GM12878 (cell line): ENCODE measurements around the gene FZD8. TPM values are rescaled to one million over a fixed set of nuclear protein-coding genes. Genes with fewer than 3 reads are reported as not detected.

Source experiments
- ATAC-seq: fragments of 200-7000 bp; cut with Tn5 transposase; 3 replicates; pipeline ENCODE4 v1.9.1; 2020; ENCODE audit warnings: mild to moderate bottlenecking, moderate library complexity
- BruUV-seq: library from RNA; stranded (reverse); fragments of 400-500 nt; replicated peaks from 2 replicates; lab custom pipeline; 2021; lab: Mats Ljungman, UMichigan
- CTCF ChIA-PET: fragments of 300-600 bp; sonication (Branson Sonifier 250); formaldehyde crosslinking; extraction: SDS; loops from one replicate; lab custom pipeline; 2021; ENCODE audit warnings: inconsistent platforms; lab: Yijun Ruan, JAX
- POLR2A ChIA-PET: fragments of 350-600 bp; formaldehyde crosslinking; extraction: SDS; loops from one replicate; lab custom pipeline; 2021; ENCODE audit warnings: inconsistent platforms; lab: Charles Lee
- RAD21 ChIA-PET: fragments of 300-600 bp; sonication (Branson Sonifier 250); formaldehyde crosslinking; loops from one replicate; lab custom pipeline; 2023; ENCODE audit warnings: antibody characterized with exemption; ENCODE audit not compliant: unreplicated experiment; lab: Charles Lee
- SMC1A ChIA-PET: fragments of 300-600 bp; sonication (Branson Sonifier 250); formaldehyde crosslinking; loops from one replicate; lab custom pipeline; 2023; ENCODE audit not compliant: unreplicated experiment, uncharacterized antibody; lab: Charles Lee
- DNase-seq: peaks from one replicate; pipeline ENCODE4 v3.0.0-alpha.2; 2011; ENCODE audit warnings: low read depth, low spot score
- FAIRE-seq: peaks from 3 replicates; lab custom pipeline; 2011; peaks lifted over from hg19 to GRCh38; lab: Jason Lieb, UNC
- H2AFZ ChIP-seq: 2 replicates; pipeline ENCODE4 v1.6.0; 2011; ENCODE audit warnings: low read depth, low read length, control low read depth; ENCODE audit not compliant: control insufficient read depth
- H3K27ac ChIP-seq: 2 replicates; pipeline ENCODE4 v1.5.1; 2011; ENCODE audit warnings: control low read depth; ENCODE audit not compliant: control insufficient read depth, insufficient read depth
- H3K27me3 ChIP-seq, 2 experiments: replicated peaks in 1 of 2; 2 replicates each; pipeline versions ENCODE4 v1.6.0 to v1.6.1; 2011; ENCODE audit warnings: low read length in 1 of 2; ENCODE audit not compliant: control insufficient read depth in 2 of 2, insufficient read depth in 2 of 2
- H3K36me3 ChIP-seq, 2 experiments: 2 replicates each; pipeline ENCODE4 v1.5.1; 2011; ENCODE audit warnings: low read length in 1 of 2; ENCODE audit not compliant: control insufficient read depth in 2 of 2, insufficient read depth in 2 of 2
- H3K4me1 ChIP-seq: 2 replicates; pipeline ENCODE4 v1.6.1; 2011; ENCODE audit warnings: mild to moderate bottlenecking, low read length, moderate library complexity, mixed read lengths; ENCODE audit not compliant: control insufficient read depth, insufficient read depth
- H3K4me2 ChIP-seq: 2 replicates; pipeline ENCODE4 v1.6.0; 2011; ENCODE audit warnings: control low read depth; ENCODE audit not compliant: control insufficient read depth, insufficient read depth
- H3K4me3 ChIP-seq: fragments of 200-600 bp; sonication (generic); 2 replicates; pipeline ENCODE4 v1.5.1; 2016
- H3K79me2 ChIP-seq: 2 replicates; pipeline ENCODE4 v1.6.0; 2011; ENCODE audit warnings: low read length; ENCODE audit not compliant: control insufficient read depth, insufficient read depth
- H3K9ac ChIP-seq: 2 replicates; pipeline ENCODE4 v1.8.0; 2011; ENCODE audit warnings: low read length, control low read depth, mixed read lengths; ENCODE audit not compliant: control insufficient read depth, insufficient read depth
- H3K9me3 ChIP-seq: replicated peaks from 3 replicates; pipeline ENCODE4 v1.5.1; 2011; ENCODE audit warnings: mild to moderate bottlenecking, low read length; ENCODE audit not compliant: control insufficient read depth, insufficient read depth
- H4K20me1 ChIP-seq: 2 replicates; pipeline ENCODE4 v1.6.0; 2011; ENCODE audit not compliant: control insufficient read depth, insufficient read depth
- FOS ChIP-seq: IDR thresholded peaks from 3 replicates; pipeline ENCODE4 v1.6.1; 2011; ENCODE audit warnings: borderline replicate concordance; ENCODE audit not compliant: insufficient read length; ENCODE audit errors: extremely low read depth
- KDM1A ChIP-seq: fragments of 200-600 bp; sonication (generic); IDR thresholded peaks from 2 replicates; pipeline ENCODE4 v1.6.1; 2016; ENCODE audit warnings: borderline replicate concordance
- MEF2A ChIP-seq: IDR thresholded peaks from 2 replicates; pipeline ENCODE4 v1.6.1; 2011; ENCODE audit warnings: low read depth, mild to moderate bottlenecking, low read length, moderate library complexity; ENCODE audit not compliant: insufficient read depth
- POLR2AphosphoS2 ChIP-seq: IDR thresholded peaks from 2 replicates; pipeline ENCODE4 v1.6.1; 2011; ENCODE audit warnings: low read depth, mild to moderate bottlenecking, low read length, improper control_type of control experiment, moderate library complexity
- SREBF2 ChIP-seq: IDR thresholded peaks from 2 replicates; pipeline ENCODE4 v1.6.1; 2012; ENCODE audit warnings: mild to moderate bottlenecking, low read length
- ZBTB33 ChIP-seq: fragments of 450-650 bp; IDR thresholded peaks from 2 replicates; pipeline ENCODE4 v1.6.1; 2017; ENCODE audit warnings: mild to moderate bottlenecking
- WGBS: methylation state at CpG from one replicate; pipeline ENCODE4 v1.1.6; 2016; ENCODE audit warnings: low lambda C conversion rate; ENCODE audit not compliant: insufficient replicate concordance, insufficient coverage; ENCODE audit errors: missing lambda C conversion rate; 5-methylcytosine and 5-hydroxymethylcytosine counted together
- in situ Hi-C: fragments of 300-500 bp; cut with MboI; formaldehyde crosslinking; loops from 9 replicates; pipeline ENCODE4 v1.14.3; 2018; ENCODE audit warnings: mixed read lengths
- intact Hi-C: fragments of 100-400 bp; cut with micrococcal nuclease; formaldehyde crosslinking; loops from one replicate; pipeline ENCODE4 v1.14.2; 2022; ENCODE audit not compliant: unreplicated experiment
- polyA plus RNA-seq, 11 experiments: library from polyadenylated mRNA; depleted of rRNA in 4 of 11; unstranded in 6 of 11; stranded (reverse) in 5 of 11; fragments of >200 nt; fragmentation: Nextera tagmentation in 4 of 11; fragmentation: Illumina TruSeq in 1 of 11; extraction: Ambion mirVana in 4 of 11; extraction: Trizol in 1 of 11; gene quantifications; 1 replicate in 1 of 11; 2 replicates in 10 of 11; pipeline versions ENCODE4 v1.2.1 to v1.2.3, GENCODE V29; 2011 to 2016; ENCODE audit warnings: inconsistent platforms in 2 of 11, missing spikeins in 2 of 11, low read depth in 1 of 11
- total RNA-seq, 4 experiments: library from RNA; depleted of rRNA in 3 of 4; stranded (reverse); fragments of >200 nt in 3 of 4; fragmentation: Illumina TruSeq in 1 of 4; extraction: Trizol in 1 of 4; gene quantifications; 2 replicates each; pipeline versions ENCODE4 v1.2.1 to v1.2.3, GENCODE V29; 2013 to 2021

Gene FZD8
- total and polyA plus RNA-seq, 10 of the 15 experiments (the other 5 are each of a cell fraction or from before 2014, with no cell fraction given), result 0.03 to 0.72 (median 0.10) TPM; not detected in 3

GRCh38 chr10:35684586-35684985 is 42.5 kb upstream of the FZD8 start:
- no peak overlapping the region for H3K9ac ChIP-seq
- H3K4me1 ChIP-seq, result no peaks in the 10 kb centered on the region
- 34% methylated on average over 5 of the region's 5 CpGs for WGBS
- intact Hi-C loops, result no loop called here
- no peak overlapping the region for H3K4me3 ChIP-seq
- no peaks in the 10 kb centered on the region for H4K20me1 ChIP-seq
- H3K79me2 ChIP-seq, result no peaks in the 10 kb centered on the region
- ChIA-PET CTCF (interaction anchor here (1.1 kb wide), 1 partner anchor 445 kb away, joined by 3 read pairs; no protein-coding TSS in a partner anchor), SMC1A (interaction anchor here (0.7 to 1.7 kb wide), 2 partner anchors 8 to 367 kb away, joined by 3 to 5 read pairs; no protein-coding TSS in a partner anchor), POLR2A (no interaction called here), RAD21 (no interaction called here)
- in situ Hi-C loops, result no loop called here
- FAIRE-seq, result no peak
- ATAC-seq, result no peak
- no peaks in the 10 kb centered on the region for H3K27me3 ChIP-seq
- no peaks in the 10 kb centered on the region for H3K36me3 ChIP-seq
- H3K4me2 ChIP-seq, result no peak overlapping the region
- no peak overlapping the region for H3K27ac ChIP-seq
- TF ChIP-seq KDM1A (no peak), FOS (no peak)
- no peak overlapping the region for H2AFZ ChIP-seq
- no TSS peak for BruUV-seq
- DNase-seq, result no peak
- H3K9me3 ChIP-seq, result no peaks in the 10 kb centered on the region

- Histone ChIP-seq H3K4me1 (no peaks in the 10 kb centered on the region), H3K4me3 (no peak overlapping the region), H3K36me3 (no peaks in the 10 kb centered on the region), H4K20me1 (no peaks in the 10 kb centered on the region), H3K27me3 (no peaks in the 10 kb centered on the region), H3K4me2 (no peak overlapping the region), H3K9ac (no peak overlapping the region), H3K9me3 (no peaks in the 10 kb centered on the region), H3K79me2 (no peaks in the 10 kb centered on the region), H2AFZ (no peak overlapping the region), H3K27ac (no peak overlapping the region)
- ATAC-seq, result no peak
- in situ Hi-C loops, result no loop called here
- ChIA-PET CTCF (no interaction called here), RAD21 (no interaction called here), SMC1A (interaction anchor here (2.0 kb wide), 1 partner anchor 9 kb away, joined by 5 read pairs; no protein-coding TSS in a partner anchor), POLR2A (no interaction called here)
- DNase-seq, result no peak
- no TSS peak for BruUV-seq
- WGBS, result 0% methylated on average over 1 of the region's 1 CpG
- TF ChIP-seq POLR2AphosphoS2, result no peak
- TF ChIP-seq MEF2A, result no peak
- no peak for TF ChIP-seq SREBF2
- no peak for TF ChIP-seq ZBTB33
- no peak for FAIRE-seq
- intact Hi-C loops, result no loop called here
Measured at GRCh38 chr10:35675846-35676245, 33.8 kb upstream of the FZD8 start.
